ENCODE measurements around the gene TP53TG5. TPM values are rescaled to one million over a fixed set of nuclear protein-coding genes. Genes with fewer than 3 reads are reported as not detected.

TP53TG5 gene
- total RNA-seq, 6 experiments from 2014 or later = not detected

GRCh38 chr20:45374966-45375365 is 3.2 kb downstream of the TP53TG5 start:
- intact Hi-C loops (cut with DNase I) = loop anchor here (10.0 kb wide), 2 partner anchors 50 to 70 kb away; no protein-coding TSS in a partner anchor
- Histone ChIP-seq H3K36me3 (no peaks in the 10 kb centered on the region), H3K4me1 (peaks cover 0 to 7% (median 3%) of the 10 kb centered on the region in 4 donors), H3K9me3 (no peaks in the 10 kb centered on the region), H3K27me3 (no peaks in the 10 kb centered on the region), H3K27ac (no peak overlapping the region), H3K4me3 (no peak overlapping the region)
- WGBS (ENCODE audit: insufficient coverage, low coverage, low lambda C conversion rate, missing lambda C conversion rate) = 100% methylated on average over 2 of the region's 14 CpGs
- DNase-seq (no peak), ATAC-seq (no peak)
- TF ChIP-seq CTCF (IDR thresholded peaks at IDR 0.05) (no peak), POLR2A (IDR thresholded peaks at IDR 0.05) (no peak)

- Histone ChIP-seq H3K36me3 (no peaks in the 10 kb centered on the region), H3K4me1 (peaks cover 0 to 7% (median 3%) of the 10 kb centered on the region in 4 donors), H3K4me3 (peak overlapping the region; percentile 45 to 59 (median 58)), H3K27ac (peak overlapping the region in 1 of 3 donors; percentile 60), H3K9me3 (no peaks in the 10 kb centered on the region), H3K27me3 (no peaks in the 10 kb centered on the region)
- TF ChIP-seq CTCF (IDR thresholded peaks at IDR 0.05) = no peak
- no peak for TF ChIP-seq POLR2A (IDR thresholded peaks at IDR 0.05)
- ATAC-seq = no peak
- DNase-seq = no peak
- intact Hi-C loops (cut with DNase I) = loop anchor here (10.0 kb wide), 2 partner anchors 51 to 71 kb away; no protein-coding TSS in a partner anchor
- WGBS (ENCODE audit: insufficient coverage, low coverage, low lambda C conversion rate, missing lambda C conversion rate) = 57% methylated on average over 9 of the region's 9 CpGs
Observed at GRCh38 chr20:45374101-45374467, 4.0 kb downstream of the TP53TG5 start.

- Histone ChIP-seq H3K27me3 (no peaks in the 10 kb centered on the region), H3K9me3 (no peaks in the 10 kb centered on the region), H3K27ac (peak overlapping the region; percentile 22 to 60 (median 24)), H3K36me3 (no peaks in the 10 kb centered on the region), H3K4me3 (peak overlapping the region; percentile 45 to 59 (median 58)), H3K4me1 (peaks cover 0 to 7% (median 3%) of the 10 kb centered on the region in 4 donors)
- ATAC-seq = peak; percentile 89 to 94 (median 92)
- intact Hi-C loops (cut with DNase I) = loop anchor here (10.0 kb wide), 2 partner anchors 51 to 71 kb away; no protein-coding TSS in a partner anchor
- peak; percentile 91 to 93 (median 92) for DNase-seq
- WGBS (ENCODE audit: insufficient coverage, low coverage, low lambda C conversion rate, missing lambda C conversion rate) = 1% methylated on average over 31 of the region's 38 CpGs
- TF ChIP-seq CTCF (IDR thresholded peaks at IDR 0.05) (peak; percentile 81 to 94 (median 92)), POLR2A (IDR thresholded peaks at IDR 0.05) (no peak)
Observed at GRCh38 chr20:45373353-45374100, 4.6 kb downstream of the TP53TG5 start.

GRCh38 chr20:45372646-45373352 is 5.3 kb downstream of the TP53TG5 start:
- intact Hi-C loops (cut with DNase I) = loop anchor here (10.0 kb wide), 2 partner anchors 52 to 72 kb away; no protein-coding TSS in a partner anchor
- Histone ChIP-seq H3K27ac (peak overlapping the region in 1 of 3 donors; percentile 60), H3K9me3 (no peaks in the 10 kb centered on the region), H3K36me3 (peaks cover 0 to 4% (median 2%) of the 10 kb centered on the region in 4 donors), H3K4me3 (peak overlapping the region in 2 of 3 donors; percentile 45 to 59), H3K27me3 (no peaks in the 10 kb centered on the region), H3K4me1 (peaks cover 0 to 7% (median 3%) of the 10 kb centered on the region in 4 donors)
- ATAC-seq = peak; percentile 8 to 18 (median 12)
- TF ChIP-seq CTCF (IDR thresholded peaks at IDR 0.05) (no peak), POLR2A (IDR thresholded peaks at IDR 0.05) (no peak)
- peak in 1 of 3 donors; percentile 24 for DNase-seq
- 43% methylated on average over 4 of the region's 30 CpGs for WGBS (ENCODE audit: insufficient coverage, low coverage, low lambda C conversion rate, missing lambda C conversion rate)

Data from right lobe of liver (tissue), 6 donors.